GM13976 (cell line): ENCODE results near the gene NEIL1.
"Not testable (repeated sequence)": the region's sequence is repeated elsewhere in the genome, so short reads cannot be mapped to it uniquely, and the experiment has no call there.

ENCODE experiments used
- DNase-seq: peaks from one replicate; pipeline ENCODE4 v3.0.0; 2012; ENCODE audit warnings: low spot score
- in situ Hi-C: fragments of 300-500 bp; cut with MboI; formaldehyde crosslinking; loops from one replicate; pipeline ENCODE4 v1.12.0; 2022; ENCODE audit warnings: low sequenced_read_pairs, mixed read lengths, inconsistent platforms; ENCODE audit not compliant: unreplicated experiment
- TF ChIP-seq, protein P1 (sequence below): IDR thresholded peaks from 2 replicates; pipeline ENCODE4 v1.5.1; 2012; ENCODE audit warnings: borderline replicate concordance, mild to moderate bottlenecking; ENCODE audit not compliant: insufficient read depth; ENCODE audit errors: extremely low read depth, missing control alignments, control extremely low read depth

The NEIL1 gene

DNA sequence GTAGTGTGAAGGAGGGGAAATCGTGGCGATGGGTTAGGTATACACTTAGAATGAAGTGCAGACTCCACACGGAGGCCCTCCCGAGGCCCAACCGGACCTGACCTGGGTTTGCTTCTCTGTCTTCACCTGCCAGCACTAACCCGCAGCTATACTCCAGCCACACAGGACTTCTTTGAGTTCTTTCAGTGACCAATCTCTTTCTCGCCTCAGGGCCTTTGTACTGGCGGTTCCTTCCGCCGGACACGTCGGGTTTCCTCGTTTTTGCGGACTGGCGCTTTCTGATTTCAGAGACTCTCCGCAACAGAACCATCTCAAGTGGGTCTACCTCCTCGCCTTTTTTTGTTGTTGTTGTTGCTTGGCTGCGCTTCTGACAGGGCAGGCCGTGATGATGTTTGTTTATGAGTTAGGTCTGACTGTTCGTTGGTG lies at the start of gene NEIL1:
NEIL1 (plus strand) TSS at position 244 of the 426 bp plus-strand sequence. CDS start 1,867 bp downstream, outside the sequence.
- DNase-seq = no peak
- in situ Hi-C loops = no loop called here

DNA sequence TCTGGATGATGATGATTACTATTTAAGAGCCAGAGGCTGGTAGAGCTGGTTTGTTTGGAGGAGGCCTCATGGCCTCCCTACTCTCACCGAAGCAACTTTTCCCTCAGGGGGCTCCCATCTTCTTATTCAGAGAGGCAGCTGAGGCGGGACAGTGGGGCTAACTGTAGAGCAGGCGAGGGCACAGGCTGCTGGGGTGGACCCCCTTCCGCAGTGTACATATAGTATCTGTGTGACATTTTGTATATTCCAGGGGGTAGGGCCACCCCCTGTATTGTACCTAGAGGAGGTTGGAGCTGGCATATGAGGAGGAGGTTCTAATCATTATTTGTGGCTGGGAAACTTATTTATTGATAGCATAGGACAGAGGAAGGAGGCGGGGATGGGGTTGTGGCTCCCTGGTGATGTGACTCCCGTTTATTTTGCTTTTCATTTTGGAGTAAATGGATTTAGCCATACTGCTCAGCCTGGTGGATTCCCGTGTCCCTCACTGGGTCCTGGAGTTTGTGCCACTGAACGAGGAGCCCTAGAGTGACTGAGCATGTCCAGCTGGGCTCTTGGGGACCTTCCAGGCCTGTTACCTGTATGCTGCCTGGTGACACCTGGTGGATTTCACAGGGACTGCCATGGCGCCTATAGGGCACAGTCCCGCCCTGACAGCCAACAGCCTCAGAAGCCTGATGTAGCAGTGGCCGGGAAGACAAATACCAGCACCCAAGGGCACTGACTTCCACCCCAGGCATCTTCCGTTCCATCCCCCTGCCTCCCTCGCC lies 48.1 kb upstream of the NEIL1 start:
- in situ Hi-C loops, DNase-seq: not testable (repeated sequence)

More for the DNA sequence above, at the start of gene NEIL1:
- TF ChIP-seq, protein P1, sequence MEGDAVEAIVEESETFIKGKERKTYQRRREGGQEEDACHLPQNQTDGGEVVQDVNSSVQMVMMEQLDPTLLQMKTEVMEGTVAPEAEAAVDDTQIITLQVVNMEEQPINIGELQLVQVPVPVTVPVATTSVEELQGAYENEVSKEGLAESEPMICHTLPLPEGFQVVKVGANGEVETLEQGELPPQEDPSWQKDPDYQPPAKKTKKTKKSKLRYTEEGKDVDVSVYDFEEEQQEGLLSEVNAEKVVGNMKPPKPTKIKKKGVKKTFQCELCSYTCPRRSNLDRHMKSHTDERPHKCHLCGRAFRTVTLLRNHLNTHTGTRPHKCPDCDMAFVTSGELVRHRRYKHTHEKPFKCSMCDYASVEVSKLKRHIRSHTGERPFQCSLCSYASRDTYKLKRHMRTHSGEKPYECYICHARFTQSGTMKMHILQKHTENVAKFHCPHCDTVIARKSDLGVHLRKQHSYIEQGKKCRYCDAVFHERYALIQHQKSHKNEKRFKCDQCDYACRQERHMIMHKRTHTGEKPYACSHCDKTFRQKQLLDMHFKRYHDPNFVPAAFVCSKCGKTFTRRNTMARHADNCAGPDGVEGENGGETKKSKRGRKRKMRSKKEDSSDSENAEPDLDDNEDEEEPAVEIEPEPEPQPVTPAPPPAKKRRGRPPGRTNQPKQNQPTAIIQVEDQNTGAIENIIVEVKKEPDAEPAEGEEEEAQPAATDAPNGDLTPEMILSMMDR = no peak

DNA sequence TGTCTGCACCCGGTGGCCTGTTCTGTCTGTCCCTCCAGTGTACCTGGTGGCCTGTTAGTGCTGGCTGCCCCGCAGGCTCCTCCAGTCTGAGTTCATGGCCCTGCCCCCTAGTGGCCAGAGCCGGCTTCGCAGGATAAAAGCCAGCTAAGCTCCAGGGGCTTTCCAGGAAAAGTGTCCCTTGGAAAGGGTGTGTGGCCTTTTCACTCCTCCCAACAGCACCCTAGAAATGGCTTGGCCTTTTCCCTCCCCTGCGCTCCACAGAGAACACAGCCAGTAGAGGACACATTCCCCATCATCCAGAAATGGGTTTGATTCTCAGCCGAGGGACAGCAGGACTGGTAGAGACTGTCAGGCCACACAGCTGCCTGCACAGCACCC lies 47.5 kb upstream of the NEIL1 start:
- TF ChIP-seq, protein P1 = peak; percentile 53
- DNase-seq, in situ Hi-C loops: not testable (repeated sequence)

DNA sequence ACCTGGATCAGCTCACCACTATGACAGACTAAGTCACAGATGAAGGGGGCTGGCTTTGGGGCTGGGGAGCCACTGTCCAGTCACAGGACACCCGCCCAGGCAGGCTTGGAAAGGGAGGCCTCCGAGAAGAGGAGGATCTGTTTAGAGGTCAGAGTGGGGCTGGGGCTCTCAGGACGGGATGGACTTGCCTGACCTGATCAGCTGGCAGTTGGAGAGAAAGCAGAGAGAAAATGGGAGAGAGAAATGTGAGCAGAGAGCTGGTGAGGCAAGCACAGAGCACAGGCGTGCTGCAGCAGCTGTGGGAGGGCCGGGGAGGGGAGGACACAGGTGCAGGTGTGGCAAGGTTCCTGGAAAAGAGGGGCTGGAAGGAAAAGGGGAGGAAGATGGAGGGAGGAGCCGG lies 46.8 kb upstream of the NEIL1 start:
- DNase-seq = not testable (repeated sequence)
- in situ Hi-C loops = loop anchor here (10.0 kb wide), 1 partner anchor 275 kb away; the partner anchor contains the start of gene PPCDC

- in situ Hi-C loops = loop anchor here (10.0 kb wide), 1 partner anchor 278 kb away; the partner anchor contains the start of gene PPCDC
- TF ChIP-seq, protein P1 = no peak
- DNase-seq = no peak
Measured at GRCh38 chr15:75302318-75302717, 44.5 kb upstream of the NEIL1 start.

GRCh38 chr15:75302753-75303152 lies 44.1 kb upstream of the NEIL1 start:
- in situ Hi-C loops = loop anchor here (10.0 kb wide), 1 partner anchor 278 kb away; the partner anchor contains the start of gene PPCDC

DNA sequence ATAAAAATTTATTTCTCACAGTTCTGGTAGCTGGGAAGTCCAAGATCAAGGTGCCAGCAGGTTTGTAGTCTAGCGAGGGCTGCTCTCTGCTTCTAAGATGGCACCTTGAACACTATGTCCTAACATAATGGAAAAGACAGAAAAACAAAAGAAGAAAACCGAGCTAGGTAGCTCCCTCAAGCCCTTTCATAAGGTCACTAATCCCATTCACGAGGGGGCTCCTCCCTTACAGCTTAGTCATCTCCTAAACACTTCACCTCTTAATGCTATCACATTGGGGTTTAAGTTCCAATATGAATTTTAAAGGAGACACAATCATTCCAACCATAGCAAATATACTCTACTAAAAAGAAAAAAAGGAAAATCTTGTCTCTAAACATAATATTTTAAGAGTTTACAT lies 40.7 kb upstream of the NEIL1 start:
- in situ Hi-C loops = loop anchor here (10.0 kb wide), 1 partner anchor 281 kb away; the partner anchor contains the start of gene PPCDC
- TF ChIP-seq, protein P1 = no peak
- no peak for DNase-seq

More at GRCh38 chr15:75302753-75303152, 44.1 kb upstream of the NEIL1 start:
- not testable (repeated sequence) for DNase-seq

- TF ChIP-seq, protein P1 = peak; percentile 37
- in situ Hi-C loops = loop anchor here (10.0 kb wide), 1 partner anchor 283 kb away; the partner anchor contains the start of gene PPCDC
- peak; percentile 51 for DNase-seq
Measured at GRCh38 chr15:75307778-75308390, 39.0 kb upstream of the NEIL1 start.
